Astrocyte of the cerebellum (primary cell): ENCODE data around the gene REXO5.

Experiments used
- DNase-seq: peaks from one replicate; pipeline ENCODE4 v3.0.0-alpha.2; 2011; ENCODE audit warnings: low read depth
- H3K4me3 ChIP-seq: 2 replicates; pipeline ENCODE4 v1.5.1; 2011; ENCODE audit warnings: mild to moderate bottlenecking, low read depth, low read length, moderate library complexity
- CTCF ChIP-seq: IDR thresholded peaks from 2 replicates; pipeline ENCODE4 v1.5.1; 2012; ENCODE audit warnings: low read length, low read depth, moderate library complexity, mild to moderate bottlenecking; ENCODE audit errors: missing control alignments
- in situ Hi-C: cut with HindIII; loops from 2 replicates; pipeline ENCODE4 v1.10.0; 2017; ENCODE audit warnings: low sequenced_read_pairs

Gene REXO5

GRCh38 chr16:20829536-20829935, 23.2 kb downstream of the REXO5 start:
- H3K4me3 ChIP-seq = no peak overlapping the region
- DNase-seq = no peak
- in situ Hi-C loops = no loop called here
- no peak for TF ChIP-seq CTCF

GRCh38 chr16:20830372-20830771, 24.0 kb downstream of the REXO5 start:
- in situ Hi-C loops = no loop called here
- TF ChIP-seq CTCF = no peak
- DNase-seq = no peak
- H3K4me3 ChIP-seq = no peak overlapping the region

- no peak for TF ChIP-seq CTCF
- no peak for DNase-seq
- no peak overlapping the region for H3K4me3 ChIP-seq
- in situ Hi-C loops = no loop called here
These were observed 26.8 kb downstream of the REXO5 start for GRCh38 chr16:20833086-20833485.

DNA sequence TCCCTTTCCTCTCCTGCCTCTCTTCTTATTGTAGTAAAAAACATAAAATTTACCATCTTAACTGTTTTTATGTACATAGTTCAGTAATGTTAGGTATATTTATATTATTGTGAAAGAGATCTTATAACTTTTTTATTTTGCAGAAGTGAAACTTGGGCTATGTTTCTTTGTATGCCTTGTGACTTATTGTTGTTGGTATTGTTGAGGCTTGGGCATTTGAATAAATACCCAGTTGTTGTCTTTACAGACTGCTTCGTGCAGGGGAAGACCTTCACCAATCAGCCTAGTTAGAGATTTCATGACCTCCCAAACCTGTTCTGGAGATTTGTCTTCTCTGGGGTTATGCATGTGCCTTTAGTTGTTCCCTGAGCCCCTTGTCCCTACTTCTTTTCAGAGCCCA, 31.9 kb downstream of the REXO5 start:
- in situ Hi-C loops = no loop called here
- DNase-seq = no peak
- TF ChIP-seq CTCF = no peak
- no peak overlapping the region for H3K4me3 ChIP-seq

GRCh38 chr16:20839504-20839903, 33.2 kb downstream of the REXO5 start:
- TF ChIP-seq CTCF = no peak
- H3K4me3 ChIP-seq = no peak overlapping the region
- DNase-seq = no peak
- in situ Hi-C loops = no loop called here

- H3K4me3 ChIP-seq = no peak overlapping the region
- DNase-seq = no peak
- no peak for TF ChIP-seq CTCF
- in situ Hi-C loops = loop anchor here (10.0 kb wide), 1 partner anchor 341 kb away; no protein-coding TSS in a partner anchor
These were observed 37.7 kb downstream of the REXO5 start for GRCh38 chr16:20844054-20844453.

- no peak for DNase-seq
- TF ChIP-seq CTCF = no peak
- no peak overlapping the region for H3K4me3 ChIP-seq
- in situ Hi-C loops = loop anchor here (10.0 kb wide), 1 partner anchor 340 kb away; no protein-coding TSS in a partner anchor
These were observed 38.3 kb downstream of the REXO5 start for GRCh38 chr16:20844588-20844987.
